ENCODE measurements around the gene CAND2. TPM values are rescaled to one million over a fixed set of nuclear protein-coding genes. Genes with fewer than 3 reads are reported as not detected.

The CAND2 gene
- total RNA-seq (2021; fragmentation: NEBNext Ultra II Directional; extraction: Animal tissue kit (Norgen Biotek cat#: 25700)) = 10 to 100 TPM in 1 of 6 experiments, 1 to 10 TPM in 5; 4.5 to 10.5 (median 8.3) TPM
- long read RNA-seq, full-length matches to known transcripts = 2 of 5 reads
- long read RNA-seq, partial matches to known transcripts = 1 of 5 reads
- long read RNA-seq, other reads (novel, unspliced or antisense) = 2 of 5 reads

DNA sequence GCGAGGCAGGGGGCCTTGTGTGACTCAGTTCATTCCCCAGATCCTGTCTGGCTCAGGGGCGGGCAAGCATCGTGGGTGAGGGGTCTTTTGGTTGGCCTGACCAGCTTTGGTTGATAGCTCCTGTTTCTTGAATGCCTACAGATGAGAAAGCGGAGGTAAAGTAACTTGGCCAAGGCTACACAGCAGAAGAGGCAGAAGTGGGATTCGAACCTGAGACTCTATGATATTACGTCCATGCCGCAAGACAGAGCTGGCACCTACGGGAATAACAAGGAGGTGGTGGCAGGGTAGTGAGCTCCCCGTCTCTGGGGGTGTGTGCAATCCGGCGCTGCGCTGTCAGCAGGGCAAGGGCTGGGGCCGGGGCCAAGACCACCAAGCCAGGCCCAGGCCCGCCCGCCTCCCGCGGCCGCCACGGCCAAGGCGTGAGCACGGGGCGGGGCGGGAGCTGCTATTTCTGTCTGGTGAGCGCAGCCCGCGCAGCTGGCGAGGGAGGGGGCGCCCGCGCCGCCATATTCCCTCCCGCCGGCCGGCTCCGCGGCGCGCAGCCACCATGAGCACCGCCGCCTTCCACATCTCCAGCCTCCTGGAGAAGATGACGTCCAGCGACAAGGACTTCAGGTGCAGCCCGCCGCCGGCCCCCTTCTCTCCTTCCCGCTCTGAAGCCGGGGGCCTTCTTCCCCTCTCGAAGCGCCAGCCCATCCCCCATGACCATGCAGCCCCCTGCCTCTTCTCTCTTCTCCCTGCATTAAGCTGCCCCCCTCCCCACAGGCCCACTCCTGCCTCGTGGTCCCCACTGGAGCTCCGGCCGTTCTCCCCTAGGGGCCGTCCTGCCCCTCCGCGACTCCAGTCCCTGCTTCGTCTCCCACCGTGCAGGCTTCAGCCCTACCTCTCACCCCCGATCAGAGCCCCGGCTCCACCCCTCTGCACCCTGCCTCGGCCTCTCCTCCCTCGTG, at the start of gene CAND2:
CAND2 (plus strand) TSS at position 510 of the 953 bp plus-strand sequence; CDS start at position 551, 41 bp downstream.
- Mint-ChIP-seq H3K4me1 (ENCODE audit: low read depth) (peaks cover 10% of the 10 kb centered on the region), H3K4me3 (peak within 1 kb of the TSS; percentile 88), H3K27me3 (ENCODE audit: insufficient read depth) (peaks cover 10% of the 10 kb centered on the region), H3K9me3 (no peaks in the 10 kb centered on the region), H3K36me3 (ENCODE audit: low read depth) (no peaks in the 10 kb centered on the region), H3K27ac (peak within 1 kb of the TSS; percentile 63)
- no peak for DNase-seq
- TF ChIP-seq, protein P1, sequence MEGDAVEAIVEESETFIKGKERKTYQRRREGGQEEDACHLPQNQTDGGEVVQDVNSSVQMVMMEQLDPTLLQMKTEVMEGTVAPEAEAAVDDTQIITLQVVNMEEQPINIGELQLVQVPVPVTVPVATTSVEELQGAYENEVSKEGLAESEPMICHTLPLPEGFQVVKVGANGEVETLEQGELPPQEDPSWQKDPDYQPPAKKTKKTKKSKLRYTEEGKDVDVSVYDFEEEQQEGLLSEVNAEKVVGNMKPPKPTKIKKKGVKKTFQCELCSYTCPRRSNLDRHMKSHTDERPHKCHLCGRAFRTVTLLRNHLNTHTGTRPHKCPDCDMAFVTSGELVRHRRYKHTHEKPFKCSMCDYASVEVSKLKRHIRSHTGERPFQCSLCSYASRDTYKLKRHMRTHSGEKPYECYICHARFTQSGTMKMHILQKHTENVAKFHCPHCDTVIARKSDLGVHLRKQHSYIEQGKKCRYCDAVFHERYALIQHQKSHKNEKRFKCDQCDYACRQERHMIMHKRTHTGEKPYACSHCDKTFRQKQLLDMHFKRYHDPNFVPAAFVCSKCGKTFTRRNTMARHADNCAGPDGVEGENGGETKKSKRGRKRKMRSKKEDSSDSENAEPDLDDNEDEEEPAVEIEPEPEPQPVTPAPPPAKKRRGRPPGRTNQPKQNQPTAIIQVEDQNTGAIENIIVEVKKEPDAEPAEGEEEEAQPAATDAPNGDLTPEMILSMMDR (IDR thresholded peaks at IDR 0.05) = no peak; the same call in 1 of the 2 replicates

DNA sequence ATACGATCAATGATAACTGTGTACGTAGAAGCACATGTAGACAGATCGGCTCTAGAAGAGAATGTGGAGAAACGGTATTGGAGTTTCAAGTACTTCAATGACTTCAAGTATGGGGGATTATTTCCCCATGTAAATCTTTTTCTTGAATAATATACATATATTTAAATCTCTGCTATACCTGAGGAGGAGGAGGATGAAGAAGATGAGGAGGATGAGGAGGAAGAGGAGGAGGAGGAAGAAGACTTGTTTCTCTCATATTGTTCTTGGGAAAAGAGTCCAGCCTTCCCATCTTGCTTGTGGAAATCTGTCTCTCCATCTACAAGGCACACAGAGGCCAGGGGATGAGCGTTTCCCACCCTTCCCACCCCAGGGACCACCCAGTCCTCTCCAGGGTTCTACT, 48.0 kb upstream of the CAND2 start:
- H3K9me3 Mint-ChIP-seq = no peaks in the 10 kb centered on the region
- peaks cover 8% of the 10 kb centered on the region for H3K27me3 Mint-ChIP-seq (ENCODE audit: insufficient read depth)
- peaks cover 43% of the 10 kb centered on the region for H3K4me1 Mint-ChIP-seq (ENCODE audit: low read depth)
- H3K4me3 Mint-ChIP-seq = no peak overlapping the region
- H3K36me3 Mint-ChIP-seq (ENCODE audit: low read depth) = no peaks in the 10 kb centered on the region
- DNase-seq = no peak
- TF ChIP-seq, protein P1 (IDR thresholded peaks at IDR 0.05) = no peak
- no peak overlapping the region for H3K27ac Mint-ChIP-seq

DNA sequence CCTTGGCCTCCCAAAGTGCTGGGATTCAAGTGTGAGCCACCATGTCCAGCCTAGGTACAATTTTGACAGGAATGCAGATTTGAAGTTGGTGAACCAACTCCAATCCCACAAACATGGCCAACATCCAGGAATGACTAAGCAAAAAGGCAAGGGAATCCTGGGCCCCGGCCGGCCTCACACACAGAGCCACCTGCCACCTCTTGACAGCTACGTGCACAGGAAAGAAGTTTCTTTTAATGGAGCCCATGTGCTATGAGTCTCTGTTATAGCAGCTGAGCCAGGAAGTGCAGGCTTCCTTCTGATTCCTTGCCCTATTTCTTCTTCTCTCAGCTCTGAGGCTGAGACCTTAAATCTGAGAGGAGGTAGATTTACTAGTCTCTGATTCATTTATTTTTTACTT, 46.3 kb upstream of the CAND2 start:
- TF ChIP-seq, protein P1 (IDR thresholded peaks at IDR 0.05) = no peak
- no peaks in the 10 kb centered on the region for H3K9me3 Mint-ChIP-seq
- peak overlapping the region; percentile 97 for H3K27ac Mint-ChIP-seq
- peaks cover 3% of the 10 kb centered on the region for H3K27me3 Mint-ChIP-seq (ENCODE audit: insufficient read depth)
- H3K36me3 Mint-ChIP-seq (ENCODE audit: low read depth) = no peaks in the 10 kb centered on the region
- DNase-seq = peak; percentile 79
- H3K4me1 Mint-ChIP-seq (ENCODE audit: low read depth) = peaks cover 47% of the 10 kb centered on the region
- peak overlapping the region; percentile 36 for H3K4me3 Mint-ChIP-seq

DNA sequence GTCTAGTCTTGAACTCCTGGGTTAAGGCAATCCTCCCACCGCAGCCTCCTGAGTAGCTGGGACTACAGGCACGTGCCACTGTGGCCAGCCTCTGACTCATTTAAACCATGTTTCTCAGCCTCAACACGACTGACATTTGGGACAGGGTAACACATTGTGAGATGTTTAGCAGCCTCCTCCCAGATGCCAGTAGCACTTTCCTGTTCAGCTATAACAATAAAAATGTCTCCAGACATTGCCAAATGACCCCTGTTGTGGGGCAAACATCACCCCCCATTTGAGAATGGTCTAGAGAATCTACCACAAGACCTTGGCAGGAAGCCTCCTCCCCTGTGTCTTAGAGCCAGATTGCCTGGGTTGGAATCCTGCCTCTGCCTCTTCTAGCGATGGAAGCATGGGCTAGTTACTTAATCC, 45.8 kb upstream of the CAND2 start:
- Mint-ChIP-seq H3K27me3 (ENCODE audit: insufficient read depth) (peaks cover 3% of the 10 kb centered on the region), H3K36me3 (ENCODE audit: low read depth) (no peaks in the 10 kb centered on the region), H3K4me1 (ENCODE audit: low read depth) (peaks cover 47% of the 10 kb centered on the region), H3K4me3 (peak overlapping the region; percentile 36; the same call in 1 of the 2 replicates), H3K9me3 (no peaks in the 10 kb centered on the region), H3K27ac (peak overlapping the region; percentile 97)
- TF ChIP-seq, protein P1 (IDR thresholded peaks at IDR 0.05) = no peak
- peak; percentile 83 for DNase-seq

DNA sequence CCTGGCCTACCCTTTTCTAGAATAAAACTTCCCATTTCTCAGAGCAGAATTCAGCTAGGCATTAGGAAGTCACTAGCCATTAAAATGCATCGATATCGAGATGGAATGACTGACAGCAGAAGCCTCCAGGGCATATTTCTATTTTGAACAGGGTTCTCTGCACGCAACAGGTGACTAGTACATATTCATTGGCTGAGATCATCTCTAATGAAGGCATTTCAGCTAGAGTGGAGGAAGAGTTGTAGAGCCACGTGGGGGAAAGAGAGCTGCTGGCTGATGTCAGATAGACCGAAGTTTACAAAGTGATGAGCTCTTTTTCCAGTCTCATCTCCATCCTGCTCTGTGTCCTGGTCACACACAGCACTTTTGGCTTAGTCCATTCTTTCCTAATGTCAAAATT, 44.9 kb upstream of the CAND2 start:
- Mint-ChIP-seq H3K36me3 (ENCODE audit: low read depth) (no peaks in the 10 kb centered on the region), H3K27me3 (ENCODE audit: insufficient read depth) (no peaks in the 10 kb centered on the region; the same call in 1 of the 2 replicates), H3K4me3 (no peak overlapping the region), H3K9me3 (no peaks in the 10 kb centered on the region), H3K27ac (peak overlapping the region; percentile 97), H3K4me1 (ENCODE audit: low read depth) (peaks cover 47% of the 10 kb centered on the region)
- TF ChIP-seq, protein P1 (IDR thresholded peaks at IDR 0.05) = no peak
- DNase-seq = peak; percentile 72

Data from HFFc6 (cell line).